Thoracic aorta (tissue), 2 donors: ENCODE results near the gene ERCC5. TPM values are rescaled to one million over a fixed set of nuclear protein-coding genes. Genes with fewer than 3 reads are reported as not detected.

Source experiments
- ATAC-seq: fragments of 150-250 bp; one replicate; pipeline ENCODE4 v1.8.0; 2017; ENCODE audit warnings: low read depth; ENCODE audit not compliant: insufficient number of reproducible peaks, low FRiP score
- DNase-seq: peaks from one replicate; pipeline ENCODE4 v3.0.0-alpha.2; 2020; ENCODE audit warnings: low spot score
- H3K27ac ChIP-seq, 2 donors: fragments of 200-600 bp; sonication (generic); 1 replicate in 1 of 2; 2 replicates in 1 of 2; pipeline ENCODE4 v1.5.1; 2016; ENCODE audit warnings: mild to moderate bottlenecking in 2 of 2, moderate library complexity in 2 of 2
- H3K27me3 ChIP-seq: fragments of 200-600 bp; sonication (generic); replicated peaks from 2 replicates; pipeline ENCODE4 v1.6.0; 2016; ENCODE audit warnings: mild to moderate bottlenecking; ENCODE audit not compliant: insufficient read depth
- H3K36me3 ChIP-seq: fragments of 200-600 bp; sonication (generic); one replicate; pipeline ENCODE4 v1.5.1; 2016
- H3K4me1 ChIP-seq, 2 donors: fragments of 200-600 bp; sonication (generic); 1 replicate in 1 of 2; 2 replicates in 1 of 2; pipeline versions ENCODE4 v1.5.1 to v1.6.0; 2016; ENCODE audit warnings: low read depth in 2 of 2, mild to moderate bottlenecking in 1 of 2; ENCODE audit not compliant: control insufficient read depth in 1 of 2
- H3K4me3 ChIP-seq: fragments of 200-600 bp; sonication (generic); 2 replicates; pipeline ENCODE4 v1.5.1; 2016; ENCODE audit warnings: mild to moderate bottlenecking
- H3K9me3 ChIP-seq: fragments of 200-600 bp; sonication (generic); 2 replicates; pipeline ENCODE4 v1.5.1; 2016
- total RNA-seq, 2 donors: library from RNA; depleted of rRNA; stranded (reverse); fragments of >200 nt; gene quantifications; one replicate each; pipeline versions ENCODE4 v1.1.0 to v1.2.3, GENCODE V29; 2016
- TF ChIP-seq, protein P1 (sequence below): fragments of 200-600 bp; sonication (generic); IDR thresholded peaks from one replicate; pipeline ENCODE4 v1.5.1; 2019; ENCODE audit warnings: antibody characterized with exemption

ERCC5 gene
- 10 to 100 TPM; 59.4 to 80.8 TPM for total RNA-seq

DNA sequence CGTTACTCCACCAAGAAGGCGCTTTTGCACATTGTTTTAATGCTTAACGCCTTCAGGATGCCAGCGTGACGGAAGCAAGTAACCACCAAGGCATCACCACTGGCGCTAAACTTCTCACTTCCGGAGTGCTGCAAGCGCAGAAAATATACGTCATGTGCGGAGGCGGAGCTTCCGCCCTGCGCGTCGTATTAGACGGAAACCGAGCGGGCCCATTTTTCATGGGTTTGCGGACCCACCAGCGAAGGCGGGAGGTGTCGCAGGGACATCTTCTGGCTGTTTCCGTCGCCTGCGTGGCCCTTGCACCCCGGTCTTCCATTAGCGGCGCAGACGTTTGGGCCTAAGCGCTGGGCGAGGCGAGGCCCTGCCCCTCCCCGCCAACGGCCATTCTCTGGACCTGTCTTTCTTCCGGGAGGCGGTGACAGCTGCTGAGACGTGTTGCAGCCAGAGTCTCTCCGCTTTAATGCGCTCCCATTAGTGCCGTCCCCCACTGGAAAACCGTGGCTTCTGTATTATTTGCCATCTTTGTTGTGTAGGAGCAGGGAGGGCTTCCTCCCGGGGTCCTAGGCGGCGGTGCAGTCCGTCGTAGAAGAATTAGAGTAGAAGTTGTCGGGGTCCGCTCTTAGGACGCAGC lies at the start of gene ERCC5:
Gene ERCC5 (plus strand): TSS at position 403 of the 631 bp plus-strand sequence. CDS start 235 bp downstream, outside the sequence.
- TF ChIP-seq, protein P1, sequence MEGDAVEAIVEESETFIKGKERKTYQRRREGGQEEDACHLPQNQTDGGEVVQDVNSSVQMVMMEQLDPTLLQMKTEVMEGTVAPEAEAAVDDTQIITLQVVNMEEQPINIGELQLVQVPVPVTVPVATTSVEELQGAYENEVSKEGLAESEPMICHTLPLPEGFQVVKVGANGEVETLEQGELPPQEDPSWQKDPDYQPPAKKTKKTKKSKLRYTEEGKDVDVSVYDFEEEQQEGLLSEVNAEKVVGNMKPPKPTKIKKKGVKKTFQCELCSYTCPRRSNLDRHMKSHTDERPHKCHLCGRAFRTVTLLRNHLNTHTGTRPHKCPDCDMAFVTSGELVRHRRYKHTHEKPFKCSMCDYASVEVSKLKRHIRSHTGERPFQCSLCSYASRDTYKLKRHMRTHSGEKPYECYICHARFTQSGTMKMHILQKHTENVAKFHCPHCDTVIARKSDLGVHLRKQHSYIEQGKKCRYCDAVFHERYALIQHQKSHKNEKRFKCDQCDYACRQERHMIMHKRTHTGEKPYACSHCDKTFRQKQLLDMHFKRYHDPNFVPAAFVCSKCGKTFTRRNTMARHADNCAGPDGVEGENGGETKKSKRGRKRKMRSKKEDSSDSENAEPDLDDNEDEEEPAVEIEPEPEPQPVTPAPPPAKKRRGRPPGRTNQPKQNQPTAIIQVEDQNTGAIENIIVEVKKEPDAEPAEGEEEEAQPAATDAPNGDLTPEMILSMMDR = no peak

DNA sequence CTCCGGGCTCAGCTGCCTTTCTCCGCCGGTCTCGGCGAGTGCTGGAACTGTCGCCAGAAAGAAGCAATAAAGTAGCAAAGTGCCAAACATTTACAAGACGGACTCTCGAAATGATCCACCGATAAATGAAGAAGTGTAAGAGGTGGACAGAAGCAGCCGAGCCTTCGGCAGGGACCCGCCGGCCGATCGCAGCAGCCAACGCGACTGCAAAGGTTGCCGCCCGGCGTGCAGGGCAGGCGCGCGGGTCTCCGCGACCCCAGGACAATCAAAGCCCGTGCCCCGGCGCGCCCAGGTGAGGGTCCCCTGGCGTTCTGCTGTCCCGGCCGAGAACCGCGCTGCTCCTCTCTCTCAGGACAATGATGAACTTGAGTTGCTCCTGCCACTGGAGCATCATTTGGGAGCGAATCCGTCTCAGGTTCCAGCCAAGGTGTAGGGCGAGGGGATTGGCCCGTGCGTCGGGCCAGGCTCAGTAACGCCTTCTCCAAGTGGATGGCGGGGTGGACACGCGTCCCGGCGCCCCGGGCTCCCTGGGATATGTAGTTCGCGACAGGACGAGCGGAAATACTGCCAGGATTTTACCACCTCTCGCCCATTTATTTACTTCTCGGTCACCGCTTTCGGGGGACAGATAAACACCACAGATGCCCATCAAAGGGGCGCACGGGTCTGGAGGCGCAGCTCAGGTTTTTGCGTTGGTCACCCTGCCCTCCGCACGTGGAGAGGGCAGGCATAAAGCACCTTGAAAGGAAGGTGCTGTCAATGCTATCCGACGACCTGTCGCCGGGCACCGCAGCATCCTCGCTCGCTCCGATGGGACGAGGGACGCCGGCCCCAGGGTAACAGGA lies 47.0 kb upstream of the ERCC5 start, which contains the start of the genes BIVM and POGLUT2:
Gene BIVM (plus strand): TSS at position 539 of the 845 bp plus-strand sequence. CDS start 8,149 bp downstream, outside the sequence.
Gene POGLUT2 (minus strand): TSS at position 396 of the 845 bp plus-strand sequence. CDS start 306 bp downstream, at position 90.
- DNase-seq (peak; percentile 63), ATAC-seq (peak; percentile 61)
- H3K27ac ChIP-seq = peak within 1 kb of the TSS; percentile 71 to 80
- peaks cover 3 to 20% of the 10 kb centered on the region in 2 donors for H3K4me1 ChIP-seq
- peak within 1 kb of the TSS; percentile 84 for H3K4me3 ChIP-seq
- H3K27me3 ChIP-seq = no peaks in the 10 kb centered on the region
- TF ChIP-seq, protein P1 = no peak
- H3K9me3 ChIP-seq = no peaks in the 10 kb centered on the region
- no peaks in the 10 kb centered on the region for H3K36me3 ChIP-seq

More for the DNA sequence above, at the start of gene ERCC5:
- ATAC-seq (peak; percentile 91), DNase-seq (peak; percentile 84)
- Histone ChIP-seq H3K36me3 (no peaks in the 10 kb centered on the region), H3K27ac (peak within 1 kb of the TSS; percentile 85 to 92), H3K4me1 (peaks cover 7 to 18% of the 10 kb centered on the region in 2 donors), H3K9me3 (no peaks in the 10 kb centered on the region), H3K4me3 (peak within 1 kb of the TSS; percentile 75), H3K27me3 (no peaks in the 10 kb centered on the region)

DNA sequence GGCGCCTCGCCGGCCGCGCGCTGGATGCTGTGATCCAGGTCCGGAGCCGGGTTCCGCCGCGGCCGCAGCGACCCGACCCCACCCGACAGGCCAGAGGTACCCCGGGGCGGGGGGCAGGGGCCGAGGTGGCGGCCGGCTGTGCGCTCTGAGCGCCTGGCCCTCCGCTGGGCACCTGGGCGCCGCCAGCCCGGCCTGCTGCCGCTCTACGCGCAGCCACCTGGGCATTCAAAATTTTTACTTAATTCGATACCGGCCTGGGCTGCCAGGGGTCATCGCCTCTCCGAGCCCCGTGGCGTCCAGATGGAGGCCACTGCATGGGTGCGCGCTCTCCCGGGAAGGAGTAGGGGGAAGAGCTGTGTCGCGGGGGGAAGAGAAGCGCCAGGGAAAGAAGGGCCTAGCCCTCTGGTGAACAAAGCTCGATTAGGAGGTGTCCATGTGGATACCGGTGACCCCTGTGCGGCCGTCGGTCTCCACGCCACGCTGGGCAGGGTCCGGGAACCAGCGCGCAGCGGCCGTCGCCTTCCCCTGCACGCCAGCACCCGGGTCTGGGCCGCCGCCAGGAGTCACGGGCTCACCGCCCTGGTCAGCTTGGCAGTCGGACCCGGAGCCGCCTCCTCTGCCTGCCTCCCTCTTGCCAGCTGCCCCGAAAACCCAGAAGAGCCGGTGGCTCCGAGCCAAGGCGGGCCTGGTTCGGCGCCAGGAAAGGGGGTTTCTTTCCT lies 46.2 kb upstream of the ERCC5 start:
- H3K9me3 ChIP-seq = no peaks in the 10 kb centered on the region
- H3K4me1 ChIP-seq = peaks cover 3 to 20% of the 10 kb centered on the region in 2 donors

DNA sequence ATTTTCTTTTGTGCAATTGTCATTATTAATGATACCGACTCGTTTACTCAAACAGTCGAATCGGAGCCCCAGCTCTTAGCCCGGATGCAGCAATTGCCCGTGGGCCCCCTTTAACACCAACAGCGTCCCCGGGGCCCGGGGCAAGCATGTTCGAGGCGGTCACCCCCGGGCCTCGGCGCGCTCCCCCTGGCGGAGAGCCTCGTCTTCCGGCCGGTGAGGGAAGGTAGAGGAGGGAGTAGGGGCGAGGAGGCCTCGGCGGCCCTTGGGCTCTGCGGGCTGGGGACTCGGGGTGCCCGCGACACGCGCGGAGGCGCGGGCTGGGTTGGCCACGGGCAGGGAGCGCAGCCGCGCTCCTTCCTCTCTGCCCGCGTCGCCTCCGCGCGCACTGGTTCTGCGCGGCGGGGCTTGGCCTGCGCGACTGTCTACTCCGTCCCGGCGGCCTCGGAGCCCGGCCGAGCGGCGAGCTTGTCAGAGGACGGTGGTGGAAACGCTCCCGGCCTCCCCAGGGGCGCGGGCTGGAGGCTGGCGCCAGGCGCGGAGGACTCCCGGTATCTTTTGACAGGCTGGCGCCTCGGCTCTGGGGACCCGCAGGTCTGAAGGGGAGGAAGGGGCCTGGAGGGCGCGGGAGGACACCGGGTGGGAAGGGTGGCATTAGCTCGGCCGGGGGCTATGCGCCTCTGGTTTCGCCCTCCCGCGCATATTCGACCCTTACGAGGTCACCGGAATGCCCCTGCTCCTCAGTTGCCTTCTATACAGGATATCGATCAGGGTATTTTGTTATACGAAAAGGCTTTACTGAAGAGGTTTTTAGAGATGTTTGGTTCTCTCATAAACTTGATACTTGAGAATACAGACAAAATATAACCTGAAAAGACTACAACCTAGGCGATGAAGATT lies 45.4 kb upstream of the ERCC5 start:
- ATAC-seq (peak; percentile 81), DNase-seq (no peak)
- no peaks in the 10 kb centered on the region for H3K36me3 ChIP-seq
- no peaks in the 10 kb centered on the region for H3K9me3 ChIP-seq
- TF ChIP-seq, protein P1 = peak; percentile 65
- H3K27me3 ChIP-seq = no peaks in the 10 kb centered on the region
- peak overlapping the region; percentile 84 for H3K4me3 ChIP-seq
- H3K27ac ChIP-seq = peak overlapping the region; percentile 71 to 80
- peaks cover 3 to 20% of the 10 kb centered on the region in 2 donors for H3K4me1 ChIP-seq

More for the DNA sequence above, 46.2 kb upstream of the ERCC5 start:
- H3K27me3 ChIP-seq = no peaks in the 10 kb centered on the region
- H3K4me3 ChIP-seq = peak overlapping the region; percentile 84
- H3K27ac ChIP-seq = peak overlapping the region; percentile 71 to 80
- ATAC-seq (no peak), DNase-seq (no peak)
- no peaks in the 10 kb centered on the region for H3K36me3 ChIP-seq
- TF ChIP-seq, protein P1 = no peak
